22Rv1 (cell line): ENCODE measurements around the gene EYA2.

Experiments
- H3K27ac ChIP-seq: fragments of 450-650 bp; 2 replicates; pipeline ENCODE4 v1.5.1; 2017
- CTCF ChIP-seq: fragments of 450-650 bp; IDR thresholded peaks from 2 replicates; pipeline ENCODE4 v1.5.1; 2017; ENCODE audit warnings: mild to moderate bottlenecking
- ZFX ChIP-seq: fragments of 450-650 bp; IDR thresholded peaks from 2 replicates; pipeline ENCODE4 v1.6.1; 2017; ENCODE audit warnings: antibody characterized with exemption, borderline replicate concordance

Gene EYA2

DNA sequence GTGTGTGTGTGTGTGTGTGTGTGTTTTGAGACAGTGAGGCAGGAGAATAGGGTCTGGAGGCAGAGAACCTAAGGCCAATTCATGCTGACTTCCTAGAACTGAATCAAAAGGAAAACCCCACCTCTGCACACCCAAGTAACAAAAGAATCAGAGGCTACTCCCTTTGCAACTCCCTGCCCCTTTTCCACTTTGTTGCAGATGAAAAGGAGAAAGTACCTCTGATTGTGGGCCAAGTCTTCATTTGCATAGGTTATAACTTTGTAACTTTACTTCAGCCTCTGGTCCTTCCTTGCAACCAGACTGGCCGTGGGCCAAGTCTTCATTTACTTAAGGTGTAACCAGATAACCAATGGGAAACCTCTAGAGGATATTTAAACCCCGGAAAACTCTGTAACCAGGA is 168.8 kb downstream of the EYA2 start:
- no peak overlapping the region for H3K27ac ChIP-seq
- TF ChIP-seq CTCF = no peak
- TF ChIP-seq ZFX = no peak

GRCh38 chr20:47063808-47064207 is 169.2 kb downstream of the EYA2 start:
- H3K27ac ChIP-seq = no peak overlapping the region
- 0 out of 2 replicates have a peak, but pooled peaks have one; percentile 4 for TF ChIP-seq CTCF
- no peak for TF ChIP-seq ZFX

DNA sequence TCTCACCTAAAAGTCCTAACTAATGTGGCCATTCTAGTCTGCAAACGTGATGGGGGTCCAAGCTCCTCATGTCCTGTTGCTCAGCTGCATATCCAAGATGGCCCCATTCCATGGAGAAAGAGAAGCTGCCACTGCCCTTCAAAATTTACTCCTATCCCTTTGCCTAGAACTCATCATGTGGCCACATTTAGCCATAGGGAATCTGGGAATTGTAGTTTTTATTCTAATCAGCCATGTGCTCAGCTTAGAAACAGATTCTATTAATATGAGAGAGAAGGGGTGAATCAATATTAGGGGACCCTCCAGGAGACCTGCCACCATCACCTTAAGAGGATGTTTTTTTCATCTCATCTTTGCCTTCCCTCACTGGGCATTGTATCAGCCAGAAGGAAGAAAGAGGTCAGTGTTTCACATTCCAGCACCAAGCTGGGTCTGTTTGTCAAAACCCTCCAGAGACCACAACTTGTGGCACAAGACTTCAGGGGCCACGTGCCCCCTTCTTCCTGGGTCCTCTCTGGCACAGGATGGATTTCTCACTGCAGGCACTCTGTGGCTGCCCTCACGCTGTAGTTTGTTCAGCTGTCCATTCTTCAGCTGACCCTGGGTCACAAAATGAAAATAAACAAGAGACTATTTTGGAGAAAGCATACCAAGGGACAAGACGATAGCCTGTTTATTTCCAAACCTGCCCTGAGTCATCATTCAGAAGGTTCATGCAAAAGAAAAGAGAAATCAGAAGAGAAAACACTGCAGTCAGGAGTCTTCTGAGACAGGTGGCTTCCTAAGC is 172.0 kb downstream of the EYA2 start:
- H3K27ac ChIP-seq = no peak overlapping the region
- no peak for TF ChIP-seq ZFX
- no peak for TF ChIP-seq CTCF

DNA sequence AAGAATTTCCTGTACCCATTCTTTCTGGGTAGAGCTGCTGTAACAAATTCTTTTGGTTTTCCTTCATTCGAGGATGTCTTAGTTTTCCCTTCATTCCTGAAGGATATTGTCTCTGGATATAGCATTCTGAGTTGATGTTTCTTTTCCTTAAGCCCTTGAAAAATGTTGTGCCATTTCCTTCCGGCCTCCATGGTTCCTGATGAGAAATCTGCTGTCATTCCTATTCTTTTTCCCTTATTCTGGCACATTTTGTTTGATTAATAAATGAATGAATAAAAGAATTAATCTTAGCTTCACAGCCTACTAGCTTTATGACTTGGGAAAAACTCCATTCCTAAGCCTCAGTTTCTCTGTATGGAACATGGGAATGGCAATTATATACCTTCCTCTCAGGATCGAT is 173.1 kb downstream of the EYA2 start:
- no peak for TF ChIP-seq ZFX
- no peak for TF ChIP-seq CTCF

GRCh38 chr20:47070176-47070575 is 175.5 kb downstream of the EYA2 start:
- H3K27ac ChIP-seq = no peak overlapping the region
- TF ChIP-seq CTCF (no peak), ZFX (no peak)

More for the DNA sequence above, 173.1 kb downstream of the EYA2 start:
- H3K27ac ChIP-seq = no peak overlapping the region

DNA sequence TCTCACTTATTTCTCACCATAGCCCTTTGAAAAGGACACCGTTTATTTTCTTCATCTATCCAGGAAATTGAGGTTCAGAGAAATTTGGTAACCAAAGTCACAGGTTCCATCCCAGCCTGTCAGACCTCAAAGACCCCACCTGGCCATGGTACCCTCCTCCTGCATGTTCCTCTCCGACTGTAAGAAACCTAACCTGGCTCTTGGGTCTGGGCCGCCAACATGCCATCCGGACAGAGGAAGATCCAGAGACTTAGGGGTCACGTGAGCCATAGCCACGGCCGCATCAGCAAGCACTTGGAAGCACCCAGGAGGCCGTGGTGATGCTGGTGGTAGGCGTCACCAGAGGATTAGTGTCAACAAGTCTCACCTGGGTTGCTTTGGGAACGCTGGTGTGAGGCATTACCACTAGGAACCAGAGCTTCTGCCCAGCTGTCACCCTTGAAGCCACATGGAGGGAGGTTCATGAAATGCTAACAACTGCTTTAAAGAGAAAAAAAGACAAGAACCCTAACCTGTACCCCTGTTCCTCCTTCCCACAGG is 177.1 kb downstream of the EYA2 start:
- H3K27ac ChIP-seq = no peak overlapping the region
- no peak for TF ChIP-seq ZFX
- TF ChIP-seq CTCF = no peak

- H3K27ac ChIP-seq = no peak overlapping the region
- TF ChIP-seq CTCF (no peak), ZFX (no peak)
These were observed 179.3 kb downstream of the EYA2 start for GRCh38 chr20:47073766-47074475.
